Fibroblast of lung (primary cell): ENCODE data around the gene MTHFD1. TPM values are rescaled to one million over a fixed set of nuclear protein-coding genes. Genes with fewer than 3 reads are reported as not detected.

Source experiments
- DNase-seq, 2 donors: peaks; one replicate each; pipeline versions ENCODE4 v3.0.0 to v3.0.0-alpha.2; 2010; ENCODE audit warnings: low read depth in 2 of 2
- H2AFZ ChIP-seq: 2 replicates; pipeline ENCODE4 v1.5.1; 2012; ENCODE audit warnings: low read length, control low read depth, inconsistent platforms
- H3K27ac ChIP-seq: 2 replicates; pipeline ENCODE4 v1.5.1; 2011; ENCODE audit warnings: low read length, control low read depth; ENCODE audit not compliant: insufficient read depth
- H3K27me3 ChIP-seq: 2 replicates; pipeline ENCODE4 v1.5.1; 2011; ENCODE audit warnings: mild to moderate bottlenecking, low read length; ENCODE audit not compliant: control insufficient read depth, insufficient read depth
- H3K36me3 ChIP-seq: 2 replicates; pipeline ENCODE4 v1.5.1; 2011; ENCODE audit warnings: low read length; ENCODE audit not compliant: control insufficient read depth, insufficient read depth
- H3K4me1 ChIP-seq: 2 replicates; pipeline ENCODE4 v1.5.1; 2011; ENCODE audit warnings: low read length; ENCODE audit not compliant: control insufficient read depth, insufficient read depth; ENCODE audit errors: extremely low read depth
- H3K4me2 ChIP-seq: 2 replicates; pipeline ENCODE4 v1.5.1; 2011; ENCODE audit warnings: low read length, control low read depth; ENCODE audit not compliant: insufficient read depth; ENCODE audit errors: extremely low read depth
- H3K4me3 ChIP-seq, 4 experiments: fragments of 200-600 bp in 1 of 4; sonication (generic) in 1 of 4; replicated peaks in 1 of 4; 2 replicates each; pipeline ENCODE4 v1.5.1; 2011 to 2016; ENCODE audit warnings: low read length in 4 of 4, low read depth in 3 of 4, mild to moderate bottlenecking in 3 of 4, control low read depth in 2 of 4, inconsistent platforms in 1 of 4, mixed read lengths in 1 of 4; ENCODE audit not compliant: insufficient read depth in 1 of 4; ENCODE audit errors: control extremely low read depth in 1 of 4
- H3K79me2 ChIP-seq: 2 replicates; pipeline ENCODE4 v1.5.1; 2012; ENCODE audit warnings: mild to moderate bottlenecking, low read length, inconsistent platforms; ENCODE audit not compliant: control insufficient read depth, insufficient read depth
- H3K9ac ChIP-seq: 2 replicates; pipeline ENCODE4 v1.5.1; 2011; ENCODE audit warnings: mild to moderate bottlenecking, low read length, control low read depth; ENCODE audit not compliant: insufficient read depth
- H3K9me3 ChIP-seq: 2 replicates; pipeline ENCODE4 v1.5.1; 2012; ENCODE audit warnings: low read depth, low read length; ENCODE audit not compliant: control insufficient read depth, insufficient read depth
- H4K20me1 ChIP-seq: 2 replicates; pipeline ENCODE4 v1.5.1; 2011; ENCODE audit warnings: low read length; ENCODE audit not compliant: control insufficient read depth, insufficient read depth; ENCODE audit errors: extremely low read depth
- EZH2 ChIP-seq: IDR thresholded peaks from 2 replicates; pipeline ENCODE4 v1.5.1; 2012; ENCODE audit warnings: low read length, control low read depth, mild to moderate bottlenecking; ENCODE audit errors: missing control alignments
- polyA plus RNA-seq, 2 donors: library from polyadenylated mRNA; depleted of rRNA in 1 of 2; stranded (reverse) in 1 of 2; unstranded in 1 of 2; fragments of >200 nt; gene quantifications; 2 replicates each; pipeline ENCODE4 v1.2.1, GENCODE V29; 2011 to 2012; ENCODE audit warnings: missing spikeins in 1 of 2
- total RNA-seq: library from RNA; depleted of rRNA; stranded (reverse); fragments of >200 nt; gene quantifications from 2 replicates; pipeline ENCODE4 v1.2.1, GENCODE V29; 2014
- TF ChIP-seq, protein P1 (sequence below), 2 donors: IDR thresholded peaks in 1 of 2; conservative IDR thresholded peaks in 1 of 2; 1 replicate in 1 of 2; 2 replicates in 1 of 2; pipeline ENCODE4 v1.5.1; 2011 to 2012; ENCODE audit warnings: low read length in 2 of 2, control low read depth in 1 of 2, inconsistent platforms in 1 of 2, low read depth in 1 of 2, mild to moderate bottlenecking in 1 of 2

Gene MTHFD1
- total and polyA plus RNA-seq, 2 donors (not counting 1 experiment from before 2014, with no cell fraction given) = 39.4 to 41.6 TPM

DNA sequence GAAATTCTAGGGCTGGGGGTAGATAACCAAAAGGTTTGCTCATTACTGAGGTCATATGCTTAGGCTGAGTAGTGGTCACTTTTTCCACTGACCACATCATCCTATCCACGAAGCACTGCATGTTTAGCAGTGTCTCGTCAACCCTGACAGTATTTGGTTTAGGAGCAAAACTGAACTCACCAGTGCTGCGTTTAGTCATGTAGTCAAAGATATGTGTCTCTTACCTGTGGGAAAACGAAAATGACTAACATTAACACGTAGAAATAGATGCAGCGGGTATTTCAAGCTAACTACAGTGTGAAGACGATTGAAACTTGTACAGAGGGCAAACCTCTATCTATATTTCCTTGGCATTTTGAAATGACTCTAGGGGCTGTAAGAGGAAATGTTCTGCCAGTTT lies 34.6 kb downstream of the MTHFD1 start:
- Histone ChIP-seq H3K36me3 (peaks cover 4% of the 10 kb centered on the region), H4K20me1 (no peaks in the 10 kb centered on the region), H3K27me3 (no peaks in the 10 kb centered on the region), H3K27ac (no peak overlapping the region), H3K9me3 (no peaks in the 10 kb centered on the region), H3K79me2 (no peaks in the 10 kb centered on the region), H3K4me1 (peaks cover 3% of the 10 kb centered on the region), H3K4me3 (no peak overlapping the region), H2AFZ (no peak overlapping the region), H3K4me2 (no peak overlapping the region), H3K9ac (no peak overlapping the region)
- TF ChIP-seq, protein P1, sequence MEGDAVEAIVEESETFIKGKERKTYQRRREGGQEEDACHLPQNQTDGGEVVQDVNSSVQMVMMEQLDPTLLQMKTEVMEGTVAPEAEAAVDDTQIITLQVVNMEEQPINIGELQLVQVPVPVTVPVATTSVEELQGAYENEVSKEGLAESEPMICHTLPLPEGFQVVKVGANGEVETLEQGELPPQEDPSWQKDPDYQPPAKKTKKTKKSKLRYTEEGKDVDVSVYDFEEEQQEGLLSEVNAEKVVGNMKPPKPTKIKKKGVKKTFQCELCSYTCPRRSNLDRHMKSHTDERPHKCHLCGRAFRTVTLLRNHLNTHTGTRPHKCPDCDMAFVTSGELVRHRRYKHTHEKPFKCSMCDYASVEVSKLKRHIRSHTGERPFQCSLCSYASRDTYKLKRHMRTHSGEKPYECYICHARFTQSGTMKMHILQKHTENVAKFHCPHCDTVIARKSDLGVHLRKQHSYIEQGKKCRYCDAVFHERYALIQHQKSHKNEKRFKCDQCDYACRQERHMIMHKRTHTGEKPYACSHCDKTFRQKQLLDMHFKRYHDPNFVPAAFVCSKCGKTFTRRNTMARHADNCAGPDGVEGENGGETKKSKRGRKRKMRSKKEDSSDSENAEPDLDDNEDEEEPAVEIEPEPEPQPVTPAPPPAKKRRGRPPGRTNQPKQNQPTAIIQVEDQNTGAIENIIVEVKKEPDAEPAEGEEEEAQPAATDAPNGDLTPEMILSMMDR (conservative IDR thresholded peaks at IDR 0.05 in 1 of 2, IDR thresholded peaks at IDR 0.05 in 1 of 2; ENCODE audit: low read depth in 1 of 2, low read length in 2 of 2) = no peak
- no peak for TF ChIP-seq EZH2
- peak in 1 of 2 donors; percentile 64 for DNase-seq

DNA sequence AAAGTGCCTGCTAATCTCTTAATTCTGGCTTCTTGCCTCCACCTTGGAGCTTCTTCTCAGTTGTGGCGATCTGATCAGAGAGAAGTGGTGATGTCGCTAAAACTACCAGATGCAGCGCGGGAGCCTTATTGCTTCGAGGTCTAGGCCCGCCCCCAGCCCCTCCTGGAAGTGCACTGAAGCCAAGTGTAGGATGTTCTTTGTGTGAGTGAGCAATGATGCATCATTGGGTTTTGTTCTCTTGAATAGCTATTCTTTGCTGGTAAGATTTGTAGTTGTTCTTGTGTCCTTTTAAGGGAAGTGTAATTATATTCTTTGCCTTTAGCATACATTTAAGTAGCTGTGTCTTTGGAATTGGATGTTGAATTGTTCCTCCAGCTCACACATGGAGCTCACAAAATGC lies 35.8 kb downstream of the MTHFD1 start:
- peaks cover 3% of the 10 kb centered on the region for H3K36me3 ChIP-seq
- no peak overlapping the region for H3K4me3 ChIP-seq
- H3K4me2 ChIP-seq = no peak overlapping the region
- peak; percentile 53 to 88 for DNase-seq
- no peak overlapping the region for H3K27ac ChIP-seq
- no peaks in the 10 kb centered on the region for H3K79me2 ChIP-seq
- H3K4me1 ChIP-seq = peaks cover 3% of the 10 kb centered on the region
- H3K27me3 ChIP-seq = no peaks in the 10 kb centered on the region
- TF ChIP-seq EZH2 = no peak
- TF ChIP-seq, protein P1 (conservative IDR thresholded peaks at IDR 0.05 in 1 of 2, IDR thresholded peaks at IDR 0.05 in 1 of 2; ENCODE audit: low read depth in 1 of 2, low read length in 2 of 2) = no peak
- H4K20me1 ChIP-seq = no peaks in the 10 kb centered on the region
- no peaks in the 10 kb centered on the region for H3K9me3 ChIP-seq
- H2AFZ ChIP-seq = no peak overlapping the region
- no peak overlapping the region for H3K9ac ChIP-seq

DNA sequence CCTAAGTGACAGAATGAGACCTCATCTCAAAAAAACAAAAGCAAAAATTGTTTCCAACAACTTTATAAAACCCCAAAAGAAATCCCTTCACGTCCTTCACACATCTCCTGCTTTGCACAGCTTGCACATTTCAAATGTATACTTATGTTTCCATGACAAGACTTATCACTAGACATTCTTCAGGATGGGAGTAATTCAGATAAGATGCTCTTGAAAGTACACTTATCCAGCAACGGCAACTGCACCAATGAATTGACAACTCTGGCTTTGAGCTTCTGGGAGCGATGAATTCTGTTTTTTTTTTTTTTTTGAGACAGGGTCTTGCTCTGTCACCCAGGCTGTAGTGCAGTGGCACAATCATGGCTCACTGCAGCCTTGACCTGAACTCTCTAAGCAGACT lies 46.4 kb downstream of the MTHFD1 start:
- Histone ChIP-seq H3K36me3 (peaks cover 7% of the 10 kb centered on the region), H4K20me1 (no peaks in the 10 kb centered on the region), H3K27me3 (no peaks in the 10 kb centered on the region), H2AFZ (no peak overlapping the region), H3K4me3 (no peak overlapping the region), H3K79me2 (no peaks in the 10 kb centered on the region), H3K9me3 (no peaks in the 10 kb centered on the region), H3K9ac (no peak overlapping the region), H3K4me2 (no peak overlapping the region), H3K27ac (no peak overlapping the region), H3K4me1 (peaks cover 8% of the 10 kb centered on the region)
- TF ChIP-seq, protein P1 (conservative IDR thresholded peaks at IDR 0.05 in 1 of 2, IDR thresholded peaks at IDR 0.05 in 1 of 2; ENCODE audit: low read depth in 1 of 2, low read length in 2 of 2) = no peak
- peak in 1 of 2 donors; percentile 63 for DNase-seq
